Type B pancreatic cell (in vitro differentiated cells): ENCODE data around the gene SERPINB2. TPM values are rescaled to one million over a fixed set of nuclear protein-coding genes. Genes with fewer than 3 reads are reported as not detected.

Experiments
- DNase-seq: peaks from one replicate; pipeline ENCODE4 v3.0.0; 2021; ENCODE audit warnings: mixed read lengths; ENCODE audit not compliant: unreplicated experiment; ENCODE audit errors: extremely low spot score
- H3K27ac Mint-ChIP-seq: 2 replicates; pipeline ENCODE4 v1.8.0; 2021; ENCODE audit warnings: mild to moderate bottlenecking, mixed read lengths
- H3K27me3 Mint-ChIP-seq: 2 replicates; pipeline ENCODE4 v1.8.0; 2021; ENCODE audit warnings: mixed read lengths
- H3K36me3 Mint-ChIP-seq: 2 replicates; pipeline ENCODE4 v1.8.0; 2021; ENCODE audit warnings: mixed read lengths
- H3K4me1 Mint-ChIP-seq: one replicate; pipeline ENCODE4 v1.8.0; 2021; ENCODE audit warnings: mixed read lengths; ENCODE audit not compliant: unreplicated experiment
- H3K4me3 Mint-ChIP-seq: 2 replicates; pipeline ENCODE4 v1.8.0; 2021; ENCODE audit warnings: mild to moderate bottlenecking, mixed read lengths
- H3K9me3 Mint-ChIP-seq: 2 replicates; pipeline ENCODE4 v1.8.0; 2021; ENCODE audit warnings: mixed read lengths
- CTCF ChIP-seq: fragments of 200-600 bp; sonication (generic); conservative IDR thresholded peaks from 2 replicates; pipeline ENCODE4 v1.5.0; 2021; ENCODE audit warnings: antibody characterized with exemption, mild to moderate bottlenecking
- total RNA-seq: library from RNA; stranded (reverse); gene quantifications from 2 replicates; pipeline ENCODE4 v1.2.1, GENCODE V29; 2021; ENCODE audit warnings: low replicate concordance

The SERPINB2 gene
- total RNA-seq, 1 donor from 2014 or later, result 45.2 TPM

GRCh38 chr18:63878925-63879324 lies 8.6 kb upstream of the SERPINB2 start:
- Mint-ChIP-seq H3K27me3 (no peaks in the 10 kb centered on the region), H3K4me1 (no peaks in the 10 kb centered on the region), H3K9me3 (no peaks in the 10 kb centered on the region), H3K36me3 (no peaks in the 10 kb centered on the region), H3K27ac (peak overlapping the region; percentile 15), H3K4me3 (no peak overlapping the region)
- no peak for TF ChIP-seq CTCF
- DNase-seq, result no peak

DNA sequence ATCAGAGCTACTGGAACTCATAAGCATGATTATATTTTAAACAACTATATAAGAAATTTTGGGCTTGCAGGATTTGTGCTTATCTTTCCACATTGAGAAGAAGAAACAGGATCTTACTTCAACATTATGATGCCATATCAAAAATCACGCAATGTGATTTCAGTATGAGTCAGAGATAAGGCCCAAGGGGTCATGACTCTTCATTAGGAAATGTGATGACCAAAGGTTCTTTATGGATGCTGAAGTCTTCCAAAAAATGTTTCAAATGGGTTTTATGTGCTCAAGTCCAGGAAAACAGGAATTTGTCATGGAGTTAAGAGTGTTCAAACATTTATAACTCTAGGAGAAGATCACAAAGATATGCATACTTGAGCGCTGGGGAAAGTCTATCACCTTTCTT lies 7.8 kb upstream of the SERPINB2 start:
- H3K27me3 Mint-ChIP-seq, result no peaks in the 10 kb centered on the region
- H3K27ac Mint-ChIP-seq, result no peak overlapping the region
- no peaks in the 10 kb centered on the region for H3K9me3 Mint-ChIP-seq
- no peak overlapping the region for H3K4me3 Mint-ChIP-seq
- DNase-seq, result no peak
- no peak for TF ChIP-seq CTCF
- H3K4me1 Mint-ChIP-seq, result no peaks in the 10 kb centered on the region
- H3K36me3 Mint-ChIP-seq, result no peaks in the 10 kb centered on the region

DNA sequence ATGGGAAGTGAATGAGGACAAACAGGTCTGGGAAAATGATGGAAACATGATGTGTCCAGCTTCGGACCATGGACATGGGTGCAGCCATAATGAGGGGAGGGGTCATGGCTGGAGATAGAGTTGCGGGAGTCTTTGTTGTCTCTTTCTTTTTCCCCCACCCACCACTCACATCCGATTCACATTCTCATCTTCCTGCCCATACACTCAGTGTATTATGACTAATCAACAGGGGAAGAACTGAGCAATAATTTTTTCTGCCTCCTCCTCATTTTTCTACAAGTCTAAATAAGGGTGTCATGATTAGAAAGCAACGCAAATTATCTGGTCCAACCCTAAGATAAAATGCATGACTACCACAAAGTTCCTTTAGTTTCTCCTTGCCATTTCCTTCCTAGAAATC lies 5.7 kb upstream of the SERPINB2 start:
- Mint-ChIP-seq H3K4me1 (no peaks in the 10 kb centered on the region), H3K27ac (peak overlapping the region; percentile 97), H3K27me3 (no peaks in the 10 kb centered on the region), H3K9me3 (peaks cover 3% of the 10 kb centered on the region), H3K4me3 (no peak overlapping the region), H3K36me3 (no peaks in the 10 kb centered on the region)
- TF ChIP-seq CTCF, result no peak
- no peak for DNase-seq

DNA sequence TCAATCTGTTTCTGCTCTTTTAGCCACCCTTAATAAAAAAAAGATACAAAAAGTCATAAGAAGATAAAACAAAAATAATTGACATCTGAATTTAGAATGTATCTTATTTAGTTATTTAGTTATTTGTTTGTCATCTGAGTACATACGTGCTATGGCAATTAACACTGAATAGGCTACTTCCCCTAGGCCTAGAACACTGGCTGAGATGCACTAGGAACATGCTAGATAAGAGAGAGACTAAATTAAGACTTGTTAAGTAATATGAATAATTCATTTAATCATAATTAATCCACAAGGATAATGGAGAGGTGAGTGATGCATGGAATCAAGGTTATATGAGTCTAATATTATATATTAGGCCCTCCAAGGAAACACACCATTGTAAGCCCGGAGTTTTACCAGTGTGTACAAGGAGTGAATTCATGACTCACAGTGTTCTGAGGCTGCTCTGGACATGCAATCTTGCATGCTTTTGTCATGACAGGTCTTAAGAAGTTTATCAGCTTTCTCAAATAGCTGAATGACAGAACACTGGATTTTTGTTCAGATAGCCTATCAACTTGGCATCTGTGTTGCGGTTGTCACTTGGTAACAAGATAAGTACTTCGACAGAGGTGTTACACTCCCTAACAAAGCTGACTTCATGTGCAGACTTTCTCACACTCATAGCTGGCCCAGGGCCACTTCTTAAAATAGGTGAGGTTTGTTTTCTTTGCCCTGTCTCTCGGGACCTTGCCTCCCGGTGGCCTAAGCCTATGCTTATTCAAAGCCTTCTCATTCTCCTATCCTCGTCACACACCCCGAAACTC lies 5.0 kb upstream of the SERPINB2 start:
- peaks cover 1% of the 10 kb centered on the region for H3K36me3 Mint-ChIP-seq
- peaks cover 3% of the 10 kb centered on the region for H3K4me1 Mint-ChIP-seq
- H3K9me3 Mint-ChIP-seq, result peaks cover 3% of the 10 kb centered on the region
- DNase-seq, result no peak
- TF ChIP-seq CTCF, result no peak
- H3K27ac Mint-ChIP-seq, result peak overlapping the region; percentile 97
- H3K27me3 Mint-ChIP-seq, result no peaks in the 10 kb centered on the region
- peak overlapping the region; percentile 26 for H3K4me3 Mint-ChIP-seq

DNA sequence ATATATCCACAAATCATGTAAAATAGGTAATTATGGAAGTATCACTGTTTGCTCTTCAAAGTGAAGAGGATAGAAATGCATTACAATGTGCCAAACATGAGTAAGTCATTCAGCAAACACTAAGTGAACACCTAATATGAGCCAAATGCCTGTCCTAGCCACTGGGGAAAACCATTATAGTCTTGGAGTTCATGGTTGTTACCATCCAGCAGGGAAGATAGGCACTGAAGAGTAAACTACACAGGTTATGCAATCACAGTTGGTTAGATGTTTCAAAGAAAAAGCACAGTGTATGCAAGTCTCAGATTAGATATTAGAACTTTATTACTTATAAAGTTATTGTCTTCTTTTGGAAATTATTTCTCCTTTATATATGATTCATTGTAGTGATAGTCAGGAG lies 3.9 kb upstream of the SERPINB2 start:
- Mint-ChIP-seq H3K4me3 (no peak overlapping the region), H3K4me1 (peaks cover 4% of the 10 kb centered on the region), H3K27me3 (no peaks in the 10 kb centered on the region), H3K36me3 (peaks cover 3% of the 10 kb centered on the region), H3K9me3 (peaks cover 3% of the 10 kb centered on the region), H3K27ac (no peak overlapping the region)
- TF ChIP-seq CTCF, result no peak
- no peak for DNase-seq
